ENCODE results near the gene PALB2. TPM values are rescaled to one million over a fixed set of nuclear protein-coding genes. Genes with fewer than 3 reads are reported as not detected.

The PALB2 gene
- total and polyA plus RNA-seq, 9 of the 15 experiments (the other 6 are each of a cell fraction or from before 2014, with no cell fraction given): 7.0 to 25.8 (median 15.2) TPM

DNA sequence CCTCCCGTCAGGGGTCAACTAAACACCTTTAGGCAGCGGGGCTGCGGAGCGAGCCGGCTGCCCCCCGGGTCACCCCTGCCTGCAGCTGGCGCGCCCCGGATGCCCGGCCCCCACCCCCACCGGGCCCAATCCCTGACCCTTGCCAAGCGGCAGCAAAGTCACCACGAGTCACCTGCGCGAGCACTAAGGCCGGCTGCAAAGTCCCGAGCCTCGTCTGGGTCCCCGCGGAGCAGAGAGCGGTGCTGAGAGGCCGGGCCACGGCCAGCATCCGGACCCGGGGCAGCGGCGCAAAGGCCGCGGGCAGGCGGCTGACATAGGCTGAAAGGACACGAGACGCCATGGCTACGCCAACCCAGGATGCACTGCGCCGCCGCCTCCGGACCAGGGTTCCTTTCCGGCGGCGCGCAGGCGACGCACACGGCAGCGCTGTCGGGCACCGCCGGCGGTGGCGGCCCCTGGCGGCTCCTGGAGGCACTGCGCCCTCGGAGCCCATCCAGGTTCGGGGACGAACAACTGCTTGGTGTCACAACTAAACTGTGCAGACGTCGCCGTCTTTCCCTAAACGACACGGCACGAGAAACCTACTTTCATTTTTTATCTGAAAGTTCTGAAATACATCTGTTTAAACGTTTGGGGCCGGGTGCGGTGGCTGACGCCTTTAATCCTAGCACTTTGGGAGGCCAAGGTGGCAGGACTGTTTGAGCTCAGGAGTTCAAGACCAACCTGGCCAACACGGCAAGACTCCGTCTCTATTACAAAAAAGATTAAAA lies 45.0 kb downstream of the PALB2 start, which contains the start of gene NDUFAB1 (continued):
- 0 out of 3 replicates have a peak, but pooled peaks of 1 of the 2 experiments have one; percentile 55 for TF ChIP-seq CBX3 (IDR thresholded peaks at IDR 0.05; ENCODE audit: borderline replicate concordance in 1 of 2, low read length in 2 of 2)
- no peak for TF ChIP-seq SAFB (IDR thresholded peaks at IDR 0.05; ENCODE audit: borderline replicate concordance, low read depth, low read length)
- TF ChIP-seq TSC22D4 (tag; IDR thresholded peaks at IDR 0.05): no peak
- TF ChIP-seq MTA1 (IDR thresholded peaks at IDR 0.05; ENCODE audit: borderline replicate concordance): 0 out of 2 replicates have a peak, but pooled peaks have one; percentile 15
- TF ChIP-seq GATAD2B (IDR thresholded peaks at IDR 0.05; ENCODE audit: borderline replicate concordance): no peak
- no peak; the same call in 1 of the 2 replicates for TF ChIP-seq SMC3 (conservative IDR thresholded peaks at IDR 0.05; ENCODE audit: insufficient read depth, low read depth, low read length)
- no peak for TF ChIP-seq HOXB6 (CRISPR knock-in tag; IDR thresholded peaks at IDR 0.05; ENCODE audit: borderline replicate concordance)
- TF ChIP-seq SMARCA4 (IDR thresholded peaks at IDR 0.05): no peak
- no peak for TF ChIP-seq NFXL1 (CRISPR knock-in tag; IDR thresholded peaks at IDR 0.05)
- TF ChIP-seq, protein P1, sequence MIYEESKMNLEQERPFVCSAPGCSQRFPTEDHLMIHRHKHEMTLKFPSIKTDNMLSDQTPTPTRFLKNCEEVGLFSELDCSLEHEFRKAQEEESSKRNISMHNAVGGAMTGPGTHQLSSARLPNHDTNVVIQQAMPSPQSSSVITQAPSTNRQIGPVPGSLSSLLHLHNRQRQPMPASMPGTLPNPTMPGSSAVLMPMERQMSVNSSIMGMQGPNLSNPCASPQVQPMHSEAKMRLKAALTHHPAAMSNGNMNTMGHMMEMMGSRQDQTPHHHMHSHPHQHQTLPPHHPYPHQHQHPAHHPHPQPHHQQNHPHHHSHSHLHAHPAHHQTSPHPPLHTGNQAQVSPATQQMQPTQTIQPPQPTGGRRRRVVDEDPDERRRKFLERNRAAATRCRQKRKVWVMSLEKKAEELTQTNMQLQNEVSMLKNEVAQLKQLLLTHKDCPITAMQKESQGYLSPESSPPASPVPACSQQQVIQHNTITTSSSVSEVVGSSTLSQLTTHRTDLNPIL (CRISPR knock-in tag; IDR thresholded peaks at IDR 0.05): no peak
- no peak for TF ChIP-seq ZNF263 (CRISPR knock-in tag; IDR thresholded peaks at IDR 0.05; ENCODE audit: borderline replicate concordance)
- TF ChIP-seq ZFP1 (CRISPR knock-in tag; IDR thresholded peaks at IDR 0.05): no peak
- TF ChIP-seq, protein P2, sequence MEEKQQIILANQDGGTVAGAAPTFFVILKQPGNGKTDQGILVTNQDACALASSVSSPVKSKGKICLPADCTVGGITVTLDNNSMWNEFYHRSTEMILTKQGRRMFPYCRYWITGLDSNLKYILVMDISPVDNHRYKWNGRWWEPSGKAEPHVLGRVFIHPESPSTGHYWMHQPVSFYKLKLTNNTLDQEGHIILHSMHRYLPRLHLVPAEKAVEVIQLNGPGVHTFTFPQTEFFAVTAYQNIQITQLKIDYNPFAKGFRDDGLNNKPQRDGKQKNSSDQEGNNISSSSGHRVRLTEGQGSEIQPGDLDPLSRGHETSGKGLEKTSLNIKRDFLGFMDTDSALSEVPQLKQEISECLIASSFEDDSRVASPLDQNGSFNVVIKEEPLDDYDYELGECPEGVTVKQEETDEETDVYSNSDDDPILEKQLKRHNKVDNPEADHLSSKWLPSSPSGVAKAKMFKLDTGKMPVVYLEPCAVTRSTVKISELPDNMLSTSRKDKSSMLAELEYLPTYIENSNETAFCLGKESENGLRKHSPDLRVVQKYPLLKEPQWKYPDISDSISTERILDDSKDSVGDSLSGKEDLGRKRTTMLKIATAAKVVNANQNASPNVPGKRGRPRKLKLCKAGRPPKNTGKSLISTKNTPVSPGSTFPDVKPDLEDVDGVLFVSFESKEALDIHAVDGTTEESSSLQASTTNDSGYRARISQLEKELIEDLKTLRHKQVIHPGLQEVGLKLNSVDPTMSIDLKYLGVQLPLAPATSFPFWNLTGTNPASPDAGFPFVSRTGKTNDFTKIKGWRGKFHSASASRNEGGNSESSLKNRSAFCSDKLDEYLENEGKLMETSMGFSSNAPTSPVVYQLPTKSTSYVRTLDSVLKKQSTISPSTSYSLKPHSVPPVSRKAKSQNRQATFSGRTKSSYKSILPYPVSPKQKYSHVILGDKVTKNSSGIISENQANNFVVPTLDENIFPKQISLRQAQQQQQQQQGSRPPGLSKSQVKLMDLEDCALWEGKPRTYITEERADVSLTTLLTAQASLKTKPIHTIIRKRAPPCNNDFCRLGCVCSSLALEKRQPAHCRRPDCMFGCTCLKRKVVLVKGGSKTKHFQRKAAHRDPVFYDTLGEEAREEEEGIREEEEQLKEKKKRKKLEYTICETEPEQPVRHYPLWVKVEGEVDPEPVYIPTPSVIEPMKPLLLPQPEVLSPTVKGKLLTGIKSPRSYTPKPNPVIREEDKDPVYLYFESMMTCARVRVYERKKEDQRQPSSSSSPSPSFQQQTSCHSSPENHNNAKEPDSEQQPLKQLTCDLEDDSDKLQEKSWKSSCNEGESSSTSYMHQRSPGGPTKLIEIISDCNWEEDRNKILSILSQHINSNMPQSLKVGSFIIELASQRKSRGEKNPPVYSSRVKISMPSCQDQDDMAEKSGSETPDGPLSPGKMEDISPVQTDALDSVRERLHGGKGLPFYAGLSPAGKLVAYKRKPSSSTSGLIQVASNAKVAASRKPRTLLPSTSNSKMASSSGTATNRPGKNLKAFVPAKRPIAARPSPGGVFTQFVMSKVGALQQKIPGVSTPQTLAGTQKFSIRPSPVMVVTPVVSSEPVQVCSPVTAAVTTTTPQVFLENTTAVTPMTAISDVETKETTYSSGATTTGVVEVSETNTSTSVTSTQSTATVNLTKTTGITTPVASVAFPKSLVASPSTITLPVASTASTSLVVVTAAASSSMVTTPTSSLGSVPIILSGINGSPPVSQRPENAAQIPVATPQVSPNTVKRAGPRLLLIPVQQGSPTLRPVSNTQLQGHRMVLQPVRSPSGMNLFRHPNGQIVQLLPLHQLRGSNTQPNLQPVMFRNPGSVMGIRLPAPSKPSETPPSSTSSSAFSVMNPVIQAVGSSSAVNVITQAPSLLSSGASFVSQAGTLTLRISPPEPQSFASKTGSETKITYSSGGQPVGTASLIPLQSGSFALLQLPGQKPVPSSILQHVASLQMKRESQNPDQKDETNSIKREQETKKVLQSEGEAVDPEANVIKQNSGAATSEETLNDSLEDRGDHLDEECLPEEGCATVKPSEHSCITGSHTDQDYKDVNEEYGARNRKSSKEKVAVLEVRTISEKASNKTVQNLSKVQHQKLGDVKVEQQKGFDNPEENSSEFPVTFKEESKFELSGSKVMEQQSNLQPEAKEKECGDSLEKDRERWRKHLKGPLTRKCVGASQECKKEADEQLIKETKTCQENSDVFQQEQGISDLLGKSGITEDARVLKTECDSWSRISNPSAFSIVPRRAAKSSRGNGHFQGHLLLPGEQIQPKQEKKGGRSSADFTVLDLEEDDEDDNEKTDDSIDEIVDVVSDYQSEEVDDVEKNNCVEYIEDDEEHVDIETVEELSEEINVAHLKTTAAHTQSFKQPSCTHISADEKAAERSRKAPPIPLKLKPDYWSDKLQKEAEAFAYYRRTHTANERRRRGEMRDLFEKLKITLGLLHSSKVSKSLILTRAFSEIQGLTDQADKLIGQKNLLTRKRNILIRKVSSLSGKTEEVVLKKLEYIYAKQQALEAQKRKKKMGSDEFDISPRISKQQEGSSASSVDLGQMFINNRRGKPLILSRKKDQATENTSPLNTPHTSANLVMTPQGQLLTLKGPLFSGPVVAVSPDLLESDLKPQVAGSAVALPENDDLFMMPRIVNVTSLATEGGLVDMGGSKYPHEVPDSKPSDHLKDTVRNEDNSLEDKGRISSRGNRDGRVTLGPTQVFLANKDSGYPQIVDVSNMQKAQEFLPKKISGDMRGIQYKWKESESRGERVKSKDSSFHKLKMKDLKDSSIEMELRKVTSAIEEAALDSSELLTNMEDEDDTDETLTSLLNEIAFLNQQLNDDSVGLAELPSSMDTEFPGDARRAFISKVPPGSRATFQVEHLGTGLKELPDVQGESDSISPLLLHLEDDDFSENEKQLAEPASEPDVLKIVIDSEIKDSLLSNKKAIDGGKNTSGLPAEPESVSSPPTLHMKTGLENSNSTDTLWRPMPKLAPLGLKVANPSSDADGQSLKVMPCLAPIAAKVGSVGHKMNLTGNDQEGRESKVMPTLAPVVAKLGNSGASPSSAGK (IDR thresholded peaks at IDR 0.05): no peak
- no peak for TF ChIP-seq OTX1 (CRISPR knock-in tag; IDR thresholded peaks at IDR 0.05)
- TF ChIP-seq EGR1 (conservative IDR thresholded peaks at IDR 0.05): peak; percentile 73
- TF ChIP-seq CXXC5 (CRISPR knock-in tag; IDR thresholded peaks at IDR 0.05): peak; percentile 96
- no peak for TF ChIP-seq ZNF785 (CRISPR knock-in tag; IDR thresholded peaks at IDR 0.05)

Data from K562 (cell line).